ENCODE data around the gene OSBPL5.

The OSBPL5 gene

DNA sequence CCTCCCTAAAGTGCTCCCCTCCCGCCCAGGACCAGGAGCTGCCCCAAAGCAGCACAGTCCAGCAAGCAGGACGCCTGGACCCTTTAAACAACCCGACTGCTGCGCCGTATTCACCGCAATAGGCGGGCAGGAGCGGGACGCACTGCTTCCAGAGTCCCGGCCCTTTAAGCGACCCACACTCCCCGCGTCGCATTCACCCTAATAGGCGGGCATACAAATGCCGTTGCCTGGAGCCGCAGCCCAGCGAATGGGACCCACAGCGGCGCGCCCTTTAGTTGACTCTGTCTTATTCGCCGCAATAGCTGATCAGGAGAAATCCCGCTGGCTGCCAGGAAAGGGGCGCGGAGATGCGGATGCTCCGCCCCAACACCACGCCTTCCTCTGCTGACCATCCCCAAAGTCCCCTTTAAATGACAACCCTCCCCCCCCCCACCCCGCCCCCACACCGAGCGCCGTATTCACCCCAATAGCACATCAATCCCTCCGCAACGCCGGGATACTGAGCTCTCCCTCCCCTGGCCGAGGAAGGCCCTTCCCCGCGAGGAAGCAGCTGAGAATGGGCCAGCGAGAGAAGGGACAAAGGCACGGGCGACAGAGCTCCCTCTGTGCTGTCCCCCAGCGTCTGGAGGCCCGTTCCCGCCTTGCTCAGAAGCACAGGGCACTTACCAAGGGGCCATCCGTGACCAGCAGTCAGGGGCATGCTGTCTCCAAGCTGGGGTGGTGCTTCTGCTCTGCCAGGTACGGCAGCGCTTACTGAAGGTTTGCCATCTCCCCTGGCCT, 4.7 kb downstream of the OSBPL5 start:
- Histone ChIP-seq H3K4me3 (ENCODE audit: low read depth, low read length) (peak overlapping the region; percentile 66), H3K9ac (ENCODE audit: low read length) (peak overlapping the region; percentile 5), H3K9me3 (ENCODE audit: control insufficient read depth, insufficient read depth, low read depth, low read length) (no peaks in the 10 kb centered on the region), H3K27ac (ENCODE audit: low read depth, low read length) (no peak overlapping the region; the same call in 1 of the 2 replicates), H3K27me3 (ENCODE audit: control insufficient read depth, insufficient read depth, low read length) (peaks cover 22% of the 10 kb centered on the region), H3K4me1 (ENCODE audit: control insufficient read depth, insufficient read depth, low read length) (peaks cover 61% of the 10 kb centered on the region), H3K36me3 (ENCODE audit: control insufficient read depth, insufficient read depth, low read length) (no peaks in the 10 kb centered on the region)

DNA sequence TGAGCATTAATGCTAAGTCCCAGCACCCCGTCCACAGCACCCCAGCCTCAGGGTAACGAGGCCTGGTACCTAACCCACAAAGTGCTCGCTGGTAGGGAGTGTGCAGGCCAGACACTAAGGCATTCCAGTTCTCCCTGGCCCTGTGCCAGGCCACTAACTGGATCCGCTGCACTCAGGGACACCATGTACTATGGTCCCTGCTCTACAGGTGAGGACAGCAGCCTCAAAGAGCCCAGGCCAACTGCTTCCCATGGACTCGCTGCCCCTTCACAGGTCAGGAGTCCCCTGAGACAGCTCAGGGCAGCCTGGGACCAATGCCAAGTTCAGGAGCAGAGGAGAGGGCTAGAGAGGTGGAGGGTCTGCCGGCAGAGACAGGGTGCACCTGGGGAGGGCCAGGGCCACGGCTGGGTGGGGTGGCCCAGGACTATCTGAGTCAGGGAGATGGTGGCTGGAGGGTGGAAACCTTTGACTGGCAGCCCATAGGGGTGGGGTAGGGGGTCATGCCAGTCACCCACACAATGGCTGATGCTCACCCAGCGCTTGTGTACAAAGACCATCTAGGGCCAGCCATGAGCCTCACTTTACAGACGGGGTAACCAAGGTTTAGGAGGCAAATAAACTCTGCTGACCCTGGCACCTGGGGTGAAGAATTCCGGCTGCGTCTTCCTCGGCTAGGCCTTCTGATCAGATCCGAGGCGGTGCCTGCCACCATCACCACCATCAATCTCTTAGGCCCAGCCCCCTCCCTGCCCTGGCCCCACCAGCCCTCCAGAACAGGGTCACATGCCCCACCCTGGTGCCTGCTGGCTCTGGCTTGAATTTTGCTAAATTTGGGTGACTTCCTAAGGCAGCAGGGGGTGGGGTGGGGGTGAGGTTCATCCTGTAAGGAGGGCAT, 5.6 kb downstream of the OSBPL5 start:
- no peak overlapping the region for H3K9ac ChIP-seq (ENCODE audit: low read length)
- H3K27me3 ChIP-seq (ENCODE audit: control insufficient read depth, insufficient read depth, low read length), result peaks cover 20% of the 10 kb centered on the region; the same call in 1 of the 2 replicates
- peak overlapping the region; percentile 66 for H3K4me3 ChIP-seq (ENCODE audit: low read depth, low read length)
- no peaks in the 10 kb centered on the region for H3K9me3 ChIP-seq (ENCODE audit: control insufficient read depth, insufficient read depth, low read depth, low read length)
- no peak overlapping the region; the same call in 1 of the 2 replicates for H3K27ac ChIP-seq (ENCODE audit: low read depth, low read length)
- no peaks in the 10 kb centered on the region for H3K36me3 ChIP-seq (ENCODE audit: control insufficient read depth, insufficient read depth, low read length)
- H3K4me1 ChIP-seq (ENCODE audit: control insufficient read depth, insufficient read depth, low read length), result peaks cover 66% of the 10 kb centered on the region

DNA sequence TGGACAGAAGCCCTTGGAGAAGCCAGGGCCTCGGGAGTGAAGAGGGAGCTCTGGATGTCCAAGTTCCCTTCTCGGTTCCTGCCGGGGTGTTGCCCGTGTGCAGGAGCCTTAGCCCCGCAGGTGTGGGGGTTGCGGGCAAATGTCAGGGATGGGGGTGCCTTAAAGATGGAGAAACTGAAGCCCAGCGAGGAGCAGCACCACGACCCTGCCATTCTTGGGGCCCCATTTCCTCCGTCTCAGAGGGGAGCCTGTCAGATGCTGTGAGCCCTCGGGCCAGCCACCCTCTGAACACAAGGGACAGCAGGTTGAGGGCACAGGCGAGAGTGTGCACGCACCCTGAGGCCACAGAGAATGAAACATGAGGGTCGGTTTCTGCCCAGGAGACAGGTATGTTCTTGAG, 6.3 kb downstream of the OSBPL5 start:
- peaks cover 13% of the 10 kb centered on the region; the same call in 1 of the 2 replicates for H3K27me3 ChIP-seq (ENCODE audit: control insufficient read depth, insufficient read depth, low read length)
- no peaks in the 10 kb centered on the region for H3K9me3 ChIP-seq (ENCODE audit: control insufficient read depth, insufficient read depth, low read depth, low read length)
- H3K9ac ChIP-seq (ENCODE audit: low read length), result no peak overlapping the region
- H3K36me3 ChIP-seq (ENCODE audit: control insufficient read depth, insufficient read depth, low read length), result no peaks in the 10 kb centered on the region
- no peak overlapping the region for H3K4me3 ChIP-seq (ENCODE audit: low read depth, low read length)
- peaks cover 67% of the 10 kb centered on the region for H3K4me1 ChIP-seq (ENCODE audit: control insufficient read depth, insufficient read depth, low read length)
- H3K27ac ChIP-seq (ENCODE audit: low read depth, low read length), result no peak overlapping the region

DNA sequence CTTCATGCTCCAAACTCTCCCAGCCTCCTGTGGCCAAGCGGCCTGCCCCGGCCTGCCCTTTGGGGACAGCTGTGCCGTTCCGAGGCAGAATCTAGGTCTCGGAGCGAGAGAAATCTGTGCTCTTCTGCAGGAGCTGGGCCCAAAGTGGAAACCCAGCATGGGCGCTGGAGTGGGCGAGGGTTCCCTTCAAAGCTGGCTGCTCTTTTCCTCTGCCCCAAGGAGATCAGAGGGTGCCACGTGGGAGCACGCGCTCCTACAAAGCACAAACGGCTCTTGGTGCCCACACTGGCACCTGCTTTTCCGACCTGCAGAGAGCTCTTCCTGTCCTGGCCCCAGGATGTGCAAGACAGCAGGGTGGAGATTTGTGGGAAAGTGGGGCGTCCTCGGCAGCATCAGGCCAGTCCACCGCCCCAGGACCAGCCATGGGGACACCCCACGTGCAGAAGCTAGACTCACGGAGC, 6.9 kb downstream of the OSBPL5 start:
- H3K4me3 ChIP-seq (ENCODE audit: low read depth, low read length), result no peak overlapping the region
- H3K27me3 ChIP-seq (ENCODE audit: control insufficient read depth, insufficient read depth, low read length), result peaks cover 9% of the 10 kb centered on the region; the same call in 1 of the 2 replicates
- H3K36me3 ChIP-seq (ENCODE audit: control insufficient read depth, insufficient read depth, low read length), result no peaks in the 10 kb centered on the region
- H3K9me3 ChIP-seq (ENCODE audit: control insufficient read depth, insufficient read depth, low read depth, low read length), result no peaks in the 10 kb centered on the region
- H3K4me1 ChIP-seq (ENCODE audit: control insufficient read depth, insufficient read depth, low read length), result peaks cover 67% of the 10 kb centered on the region
- H3K27ac ChIP-seq (ENCODE audit: low read depth, low read length), result no peak overlapping the region
- no peak overlapping the region for H3K9ac ChIP-seq (ENCODE audit: low read length)

DNA sequence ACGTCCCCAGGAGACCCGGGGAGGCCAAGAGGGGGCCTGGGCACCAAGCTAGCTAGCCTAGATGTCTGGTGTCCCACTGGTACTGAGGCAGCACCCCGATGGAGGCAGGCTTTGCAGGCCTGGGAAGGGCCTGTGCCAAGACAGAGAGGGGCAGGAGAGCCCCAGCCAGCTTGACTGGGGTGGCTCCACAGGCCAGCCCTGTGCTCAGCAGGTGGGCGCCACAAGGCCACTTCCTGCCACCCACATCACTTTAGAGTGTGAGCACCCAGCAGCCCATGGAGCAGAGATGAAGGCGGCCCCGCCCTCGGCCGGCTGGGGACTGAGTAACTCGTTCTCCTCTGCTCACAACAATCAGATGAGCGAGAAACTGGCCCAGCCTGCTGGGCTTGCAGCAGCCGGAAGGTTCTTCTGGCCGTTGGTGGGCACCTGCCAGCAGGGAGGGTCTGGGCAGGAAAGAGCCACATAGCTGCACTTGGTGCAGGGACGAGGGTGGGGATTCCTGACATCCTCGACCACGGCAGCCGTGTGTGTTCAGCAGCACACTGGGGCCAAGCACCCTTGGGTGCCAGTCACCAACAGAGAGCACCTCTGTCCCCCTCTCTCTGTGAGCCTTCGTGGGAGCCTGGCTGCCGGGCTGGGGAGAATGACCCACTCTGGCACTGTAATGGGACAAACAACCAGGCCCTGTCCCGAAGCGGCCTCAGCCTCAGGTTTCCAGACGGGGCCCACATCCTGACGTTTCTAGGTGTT, 7.6 kb downstream of the OSBPL5 start:
- H3K4me1 ChIP-seq (ENCODE audit: control insufficient read depth, insufficient read depth, low read length), result peaks cover 64% of the 10 kb centered on the region
- H3K9ac ChIP-seq (ENCODE audit: low read length), result no peak overlapping the region
- H3K4me3 ChIP-seq (ENCODE audit: low read depth, low read length), result no peak overlapping the region
- no peak overlapping the region for H3K27ac ChIP-seq (ENCODE audit: low read depth, low read length)
- H3K36me3 ChIP-seq (ENCODE audit: control insufficient read depth, insufficient read depth, low read length), result no peaks in the 10 kb centered on the region
- no peaks in the 10 kb centered on the region for H3K9me3 ChIP-seq (ENCODE audit: control insufficient read depth, insufficient read depth, low read depth, low read length)
- peaks cover 7% of the 10 kb centered on the region; the same call in 1 of the 2 replicates for H3K27me3 ChIP-seq (ENCODE audit: control insufficient read depth, insufficient read depth, low read length)

DNA sequence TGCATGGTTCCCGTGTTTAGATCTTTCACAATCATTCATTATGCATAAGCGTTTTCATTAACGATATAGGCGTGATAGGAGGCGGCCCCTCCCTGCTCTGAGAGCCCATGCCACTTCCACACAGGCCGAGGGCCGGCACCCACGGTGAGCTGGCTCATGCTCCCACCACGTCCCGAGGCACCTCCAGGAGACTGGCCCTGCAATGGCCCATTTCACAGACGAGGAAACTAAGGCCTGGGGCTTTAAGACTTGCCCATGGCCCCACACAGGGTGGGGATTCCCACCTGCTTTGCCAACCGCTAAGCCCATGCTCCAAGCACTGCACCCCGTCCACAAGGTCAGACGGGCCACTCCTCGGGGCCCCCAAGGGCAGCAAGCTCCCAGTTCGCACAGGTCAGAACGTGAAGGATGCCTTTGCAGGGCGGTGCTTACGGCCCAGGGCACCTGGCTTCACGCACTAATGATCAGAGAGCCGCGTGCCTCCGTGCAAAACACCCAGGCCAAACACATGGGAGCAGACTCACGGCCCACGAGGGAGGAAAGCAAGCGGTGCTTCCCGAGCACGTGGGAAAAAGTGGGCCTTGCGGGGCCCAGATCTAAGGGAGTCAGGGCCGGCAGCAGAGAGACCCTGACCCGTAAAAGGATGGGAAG, 8.3 kb downstream of the OSBPL5 start:
- Histone ChIP-seq H3K27ac (ENCODE audit: low read depth, low read length) (no peak overlapping the region), H3K4me1 (ENCODE audit: control insufficient read depth, insufficient read depth, low read length) (peaks cover 57% of the 10 kb centered on the region), H3K9ac (ENCODE audit: low read length) (no peak overlapping the region)

DNA sequence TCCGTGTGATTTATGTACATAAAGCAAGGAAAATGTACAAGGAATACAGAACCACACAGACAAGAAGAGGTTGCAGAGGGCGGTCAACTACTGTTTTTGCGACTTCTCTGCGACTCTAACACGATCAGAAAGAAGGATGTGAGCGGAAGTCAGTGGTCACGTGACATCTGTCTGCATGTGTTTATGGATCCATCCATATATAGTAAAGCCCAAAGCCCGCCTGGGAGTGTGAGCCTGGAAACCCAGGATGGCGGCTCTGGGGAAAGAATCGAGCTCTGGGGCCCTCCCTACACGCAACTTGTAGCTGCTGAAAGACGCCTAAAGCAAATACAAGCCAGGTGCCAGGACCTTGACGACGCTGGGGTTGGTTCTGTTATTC, 8.8 kb downstream of the OSBPL5 start:
- Histone ChIP-seq H3K4me3 (ENCODE audit: low read depth, low read length) (no peak overlapping the region), H3K27me3 (ENCODE audit: control insufficient read depth, insufficient read depth, low read length) (peaks cover 5% of the 10 kb centered on the region; the same call in 1 of the 2 replicates), H3K4me1 (ENCODE audit: control insufficient read depth, insufficient read depth, low read length) (peaks cover 55% of the 10 kb centered on the region), H3K9ac (ENCODE audit: low read length) (no peak overlapping the region), H3K36me3 (ENCODE audit: control insufficient read depth, insufficient read depth, low read length) (no peaks in the 10 kb centered on the region), H3K27ac (ENCODE audit: low read depth, low read length) (no peak overlapping the region), H3K9me3 (ENCODE audit: control insufficient read depth, insufficient read depth, low read depth, low read length) (no peaks in the 10 kb centered on the region)

More for the DNA sequence above, 8.3 kb downstream of the OSBPL5 start:
- Histone ChIP-seq H3K27me3 (ENCODE audit: control insufficient read depth, insufficient read depth, low read length) (peaks cover 7% of the 10 kb centered on the region; the same call in 1 of the 2 replicates), H3K9me3 (ENCODE audit: control insufficient read depth, insufficient read depth, low read depth, low read length) (no peaks in the 10 kb centered on the region), H3K36me3 (ENCODE audit: control insufficient read depth, insufficient read depth, low read length) (no peaks in the 10 kb centered on the region), H3K4me3 (ENCODE audit: low read depth, low read length) (no peak overlapping the region)

DNA sequence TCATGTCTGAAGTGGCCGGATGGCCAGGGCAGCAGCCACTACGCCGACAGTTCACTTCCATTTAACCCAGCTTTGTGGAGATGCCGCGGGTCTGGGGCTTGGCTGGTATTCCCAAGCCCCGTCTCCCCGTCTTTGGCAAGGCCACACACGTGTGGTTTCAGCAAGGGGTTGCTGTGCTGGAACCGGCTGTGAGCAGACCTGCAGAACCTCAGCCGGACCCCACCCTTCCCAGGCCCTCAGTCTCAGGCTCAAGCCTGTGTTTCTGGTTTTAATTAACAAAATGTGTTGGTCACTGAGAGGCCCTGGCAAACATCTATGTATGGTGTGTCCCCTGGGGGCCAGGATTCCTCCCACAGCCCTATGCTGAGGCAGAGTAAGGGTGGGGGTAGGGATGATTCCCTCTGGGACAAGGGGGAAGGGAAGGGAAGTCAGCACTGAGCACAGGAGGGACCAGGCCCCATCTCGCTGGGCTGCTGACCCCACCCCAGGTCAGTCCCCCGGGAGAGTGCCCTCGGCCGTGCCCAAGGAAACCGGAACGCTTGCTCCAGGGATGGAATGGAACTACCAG, 9.3 kb downstream of the OSBPL5 start:
- Histone ChIP-seq H3K36me3 (ENCODE audit: control insufficient read depth, insufficient read depth, low read length) (no peaks in the 10 kb centered on the region), H3K4me3 (ENCODE audit: low read depth, low read length) (no peak overlapping the region), H3K9me3 (ENCODE audit: control insufficient read depth, insufficient read depth, low read depth, low read length) (no peaks in the 10 kb centered on the region), H3K27me3 (ENCODE audit: control insufficient read depth, insufficient read depth, low read length) (peaks cover under 1% of the 10 kb centered on the region; the same call in 1 of the 2 replicates), H3K9ac (ENCODE audit: low read length) (no peak overlapping the region), H3K4me1 (ENCODE audit: control insufficient read depth, insufficient read depth, low read length) (peaks cover 50% of the 10 kb centered on the region), H3K27ac (ENCODE audit: low read depth, low read length) (no peak overlapping the region)

DNA sequence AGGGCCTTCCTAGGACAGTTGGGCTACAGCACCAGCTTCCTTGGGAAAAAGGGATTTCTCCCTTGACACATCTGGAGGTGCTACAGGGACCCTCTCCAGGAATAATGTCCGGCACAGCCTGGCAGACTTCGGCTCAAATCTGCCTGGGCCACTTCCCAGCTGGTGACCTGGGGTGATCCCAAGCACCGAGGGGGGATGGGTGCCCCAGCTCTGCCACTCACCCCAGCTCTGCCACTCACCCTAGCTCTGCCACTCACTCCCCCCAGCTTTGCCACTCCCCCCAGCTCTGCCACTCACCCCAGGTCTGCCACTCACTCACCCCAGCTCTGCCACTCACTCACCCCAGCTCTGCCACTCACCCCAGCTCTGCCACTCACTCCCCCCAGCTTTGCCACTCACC, 9.9 kb downstream of the OSBPL5 start:
- no peak overlapping the region for H3K27ac ChIP-seq (ENCODE audit: low read depth, low read length)
- H3K4me1 ChIP-seq (ENCODE audit: control insufficient read depth, insufficient read depth, low read length), result peaks cover 52% of the 10 kb centered on the region
- no peak overlapping the region for H3K9ac ChIP-seq (ENCODE audit: low read length)

More for the DNA sequence above, 9.9 kb downstream of the OSBPL5 start:
- H3K27me3 ChIP-seq (ENCODE audit: control insufficient read depth, insufficient read depth, low read length), result no peaks in the 10 kb centered on the region; the same call in 1 of the 2 replicates
- no peak overlapping the region for H3K4me3 ChIP-seq (ENCODE audit: low read depth, low read length)
- no peaks in the 10 kb centered on the region for H3K9me3 ChIP-seq (ENCODE audit: control insufficient read depth, insufficient read depth, low read depth, low read length)
- no peaks in the 10 kb centered on the region for H3K36me3 ChIP-seq (ENCODE audit: control insufficient read depth, insufficient read depth, low read length)

Data from HUES6 (cell line).